Effector memory CD4-positive, alpha-beta T cell (primary cell): ENCODE measurements around the gene FEV.

ENCODE experiments used
- DNase-seq, 3 donors: peaks; one replicate each; pipeline ENCODE4 v3.0.0-alpha.2; 2020
- H3K27ac ChIP-seq: 2 replicates; pipeline ENCODE4 v1.7.0; 2013; ENCODE audit warnings: mild to moderate bottlenecking, low read length, moderate library complexity; ENCODE audit not compliant: insufficient read depth, poor library complexity, severe bottlenecking
- H3K27me3 ChIP-seq: replicated peaks from 2 replicates; pipeline ENCODE4 v1.7.0; 2013; ENCODE audit warnings: mild to moderate bottlenecking, low read length; ENCODE audit not compliant: insufficient read depth, control insufficient read depth, poor library complexity, severe bottlenecking
- H3K36me3 ChIP-seq: 2 replicates; pipeline ENCODE4 v1.7.0; 2013; ENCODE audit warnings: mild to moderate bottlenecking, low read length, moderate library complexity; ENCODE audit not compliant: control insufficient read depth, insufficient read depth
- H3K4me1 ChIP-seq: 2 replicates; pipeline ENCODE4 v1.7.0; 2013; ENCODE audit warnings: low read length, mild to moderate bottlenecking; ENCODE audit not compliant: control insufficient read depth, insufficient read depth, poor library complexity, severe bottlenecking
- H3K4me3 ChIP-seq: 2 replicates; pipeline ENCODE4 v1.7.0; 2013; ENCODE audit warnings: low read length, low read depth, mild to moderate bottlenecking; ENCODE audit not compliant: insufficient read depth, poor library complexity, severe bottlenecking
- H3K9me3 ChIP-seq: 2 replicates; pipeline ENCODE4 v1.7.0; 2013; ENCODE audit warnings: mild to moderate bottlenecking, low read length, moderate library complexity; ENCODE audit not compliant: control insufficient read depth

FEV gene

DNA sequence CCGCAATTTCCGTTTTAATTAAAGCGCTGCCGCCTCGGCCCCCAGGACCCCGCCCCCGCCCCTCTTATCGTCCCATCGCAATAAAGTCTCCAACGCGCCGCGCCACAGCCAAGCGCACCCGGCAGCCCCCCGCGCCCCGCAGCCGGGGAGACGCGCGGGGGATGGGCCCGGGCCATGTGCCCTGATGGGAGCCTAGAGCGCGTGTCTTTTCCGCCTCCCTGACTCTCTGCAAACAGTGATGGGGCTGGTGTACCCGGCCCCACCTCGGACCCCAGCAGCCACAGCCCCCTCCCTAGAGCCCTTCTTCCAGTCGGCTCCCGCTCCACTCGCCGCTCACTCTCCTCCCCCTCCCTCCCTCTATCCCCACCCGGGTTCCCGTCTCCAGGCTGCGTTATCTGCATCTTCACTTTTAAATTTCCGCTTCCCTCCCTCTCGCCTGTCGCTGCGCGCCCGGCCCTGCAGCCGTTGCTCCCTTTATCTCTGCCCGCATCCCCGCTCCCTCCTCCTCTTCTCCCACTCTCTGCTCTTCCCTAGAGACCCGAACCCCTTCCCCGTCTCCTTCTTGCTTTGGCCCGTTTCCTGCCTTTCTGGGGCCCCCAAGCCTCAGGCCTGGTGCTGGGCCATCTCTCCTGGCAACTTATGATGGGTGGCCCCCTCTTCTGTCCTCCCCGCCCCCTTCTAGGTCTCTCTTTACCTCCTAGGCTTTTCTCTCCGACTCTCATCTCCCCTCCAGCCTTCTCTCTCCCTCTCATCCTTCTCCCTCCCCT lies 524 bp upstream of the FEV start:
- peaks cover 37% of the 10 kb centered on the region for H3K4me1 ChIP-seq

GRCh38 chr2:218984239-218985020 lies 554 bp downstream of the FEV start:
- Histone ChIP-seq H3K27ac (no peak overlapping the region), H3K27me3 (peaks cover 62% of the 10 kb centered on the region), H3K4me3 (no peak overlapping the region), H3K4me1 (peaks cover 44% of the 10 kb centered on the region), H3K9me3 (no peaks in the 10 kb centered on the region), H3K36me3 (no peaks in the 10 kb centered on the region)
- no peak for DNase-seq

More for the DNA sequence above, 524 bp upstream of the FEV start:
- no peak for DNase-seq
- Histone ChIP-seq H3K27me3 (peaks cover 69% of the 10 kb centered on the region), H3K4me3 (no peak overlapping the region), H3K36me3 (no peaks in the 10 kb centered on the region), H3K9me3 (no peaks in the 10 kb centered on the region), H3K27ac (no peak overlapping the region)

- DNase-seq: no peak
- Histone ChIP-seq H3K4me3 (no peak overlapping the region), H3K4me1 (peaks cover 44% of the 10 kb centered on the region), H3K27ac (no peak overlapping the region), H3K36me3 (no peaks in the 10 kb centered on the region), H3K27me3 (peaks cover 62% of the 10 kb centered on the region), H3K9me3 (no peaks in the 10 kb centered on the region)
These were observed 1.1 kb downstream of the FEV start for GRCh38 chr2:218983934-218984238.

- no peaks in the 10 kb centered on the region for H3K36me3 ChIP-seq
- peaks cover 44% of the 10 kb centered on the region for H3K4me1 ChIP-seq
- no peak for DNase-seq
- H3K9me3 ChIP-seq: no peaks in the 10 kb centered on the region
- H3K27me3 ChIP-seq: peaks cover 62% of the 10 kb centered on the region
- H3K27ac ChIP-seq: no peak overlapping the region
- H3K4me3 ChIP-seq: no peak overlapping the region
These were observed 1.6 kb downstream of the FEV start for GRCh38 chr2:218983263-218983933.

DNA sequence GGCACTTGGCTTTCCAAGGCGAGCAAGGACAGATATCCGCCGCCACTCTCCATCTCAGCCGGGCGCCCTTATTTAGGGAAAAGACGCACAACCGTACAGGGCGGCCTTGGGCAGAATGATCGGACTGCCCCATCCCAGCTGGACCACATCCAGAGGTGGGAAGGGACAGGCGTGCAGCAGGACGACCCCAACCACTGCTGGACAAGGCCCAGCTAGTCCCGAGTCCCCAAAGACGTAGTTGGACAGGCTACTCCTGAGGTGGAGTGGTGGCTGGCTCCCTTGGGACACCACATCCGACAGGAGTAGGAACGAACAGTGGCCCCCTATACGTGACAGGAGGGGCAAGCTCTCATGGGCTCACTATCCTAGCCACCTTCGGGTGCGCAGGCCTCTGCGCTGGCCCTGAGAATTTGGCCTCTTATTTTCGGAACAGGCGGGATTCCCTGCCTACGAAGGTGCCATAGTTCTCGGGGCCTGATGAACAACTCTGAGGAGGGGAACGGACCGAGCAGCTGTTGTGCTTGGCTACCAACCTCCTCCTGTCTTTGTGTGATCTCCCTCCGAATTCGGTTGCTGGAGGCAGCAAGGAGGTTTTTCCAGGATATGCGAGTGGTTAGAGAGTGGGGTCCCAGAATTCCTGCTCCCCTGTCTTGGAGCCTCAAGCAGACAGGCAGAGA lies 2.3 kb downstream of the FEV start:
- H3K4me1 ChIP-seq: peaks cover 44% of the 10 kb centered on the region

DNA sequence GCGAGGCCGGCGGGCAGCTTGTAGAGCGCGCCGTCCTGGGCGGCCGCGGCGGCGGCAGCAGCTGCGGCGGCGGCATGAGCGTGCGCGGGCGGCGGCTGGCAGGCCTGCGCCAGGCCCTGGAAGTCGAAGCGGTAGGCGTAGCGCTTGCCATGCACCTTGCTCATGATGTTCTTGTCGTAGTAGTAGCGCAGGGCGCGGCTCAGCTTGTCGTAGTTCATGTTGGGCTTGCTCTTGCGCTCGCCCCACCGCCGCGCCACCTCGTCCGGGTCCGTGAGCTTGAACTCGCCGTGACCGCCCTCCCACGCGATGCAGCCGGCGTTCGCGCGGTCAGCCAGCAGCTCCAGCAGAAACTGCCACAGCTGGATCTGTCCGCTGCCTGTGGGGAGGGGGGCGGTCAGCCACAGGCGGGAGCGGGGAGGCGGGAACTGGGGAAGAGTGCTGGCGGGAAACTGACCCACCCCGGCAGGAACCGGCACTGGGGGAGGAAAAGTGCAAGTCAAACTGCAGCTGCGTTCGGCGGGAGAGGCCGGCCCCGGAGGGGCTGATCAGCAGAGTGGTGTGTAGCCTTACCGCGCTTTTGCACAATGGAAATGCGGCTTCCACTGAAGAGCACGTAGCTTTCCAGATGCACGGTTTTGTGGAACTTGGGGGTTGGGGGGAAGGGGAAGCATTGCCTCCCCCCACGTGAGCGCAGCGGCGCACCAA lies 3.0 kb downstream of the FEV start:
- no peak for DNase-seq

More for the DNA sequence above, 2.3 kb downstream of the FEV start:
- DNase-seq: no peak
- Histone ChIP-seq H3K4me3 (peak overlapping the region; percentile 48), H3K27ac (no peak overlapping the region), H3K27me3 (peaks cover 62% of the 10 kb centered on the region), H3K9me3 (no peaks in the 10 kb centered on the region), H3K36me3 (no peaks in the 10 kb centered on the region)

DNA sequence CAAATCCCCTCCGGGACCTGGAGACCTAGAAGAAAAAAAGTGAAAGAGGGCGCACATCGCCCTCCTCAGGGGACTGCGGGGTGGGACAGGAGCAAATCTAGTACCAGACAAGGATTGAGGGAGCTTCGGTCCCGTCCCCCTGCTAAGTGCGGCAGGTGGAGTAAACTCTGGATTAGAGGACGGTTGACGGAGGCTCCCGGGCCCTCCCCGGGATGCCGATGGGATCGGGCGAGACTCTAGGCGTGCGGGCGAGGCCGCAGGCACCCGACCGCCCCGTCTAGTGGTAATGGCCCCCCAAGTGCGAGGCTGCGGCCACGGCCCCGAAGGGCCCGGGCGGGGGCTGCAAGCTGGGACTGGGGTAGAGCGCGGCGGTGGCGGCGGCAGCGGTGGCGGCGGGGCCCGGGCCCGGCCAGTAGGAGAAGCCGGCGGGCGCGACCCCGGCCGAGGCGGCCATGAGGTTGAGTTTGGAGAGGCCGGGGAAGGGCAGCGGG lies 3.5 kb downstream of the FEV start:
- no peak for DNase-seq
- Histone ChIP-seq H3K4me3 (peak overlapping the region; percentile 44), H3K36me3 (no peaks in the 10 kb centered on the region), H3K27ac (no peak overlapping the region), H3K9me3 (no peaks in the 10 kb centered on the region), H3K4me1 (peaks cover 44% of the 10 kb centered on the region), H3K27me3 (peaks cover 60% of the 10 kb centered on the region)

More for the DNA sequence above, 3.0 kb downstream of the FEV start:
- Histone ChIP-seq H3K4me1 (peaks cover 44% of the 10 kb centered on the region), H3K27me3 (peaks cover 62% of the 10 kb centered on the region), H3K36me3 (no peaks in the 10 kb centered on the region), H3K4me3 (peak overlapping the region; percentile 48), H3K27ac (no peak overlapping the region), H3K9me3 (no peaks in the 10 kb centered on the region)

GRCh38 chr2:218980735-218981389 lies 4.1 kb downstream of the FEV start:
- no peak for DNase-seq
- no peak overlapping the region for H3K27ac ChIP-seq
- H3K27me3 ChIP-seq: peaks cover 55% of the 10 kb centered on the region
- H3K9me3 ChIP-seq: no peaks in the 10 kb centered on the region
- H3K4me3 ChIP-seq: peak overlapping the region; percentile 44
- peaks cover 44% of the 10 kb centered on the region for H3K4me1 ChIP-seq
- H3K36me3 ChIP-seq: no peaks in the 10 kb centered on the region
